Kidney capillary endothelial cell (primary cell): ENCODE results near the gene NME3.
A peak's percentile ranks its signal among the peaks of the same experiment; 100 is the strongest.

Experiments used
- DNase-seq: peaks from one replicate; pipeline ENCODE4 v3.0.0-alpha.2; 2018; ENCODE audit warnings: low spot score

NME3 gene

DNA sequence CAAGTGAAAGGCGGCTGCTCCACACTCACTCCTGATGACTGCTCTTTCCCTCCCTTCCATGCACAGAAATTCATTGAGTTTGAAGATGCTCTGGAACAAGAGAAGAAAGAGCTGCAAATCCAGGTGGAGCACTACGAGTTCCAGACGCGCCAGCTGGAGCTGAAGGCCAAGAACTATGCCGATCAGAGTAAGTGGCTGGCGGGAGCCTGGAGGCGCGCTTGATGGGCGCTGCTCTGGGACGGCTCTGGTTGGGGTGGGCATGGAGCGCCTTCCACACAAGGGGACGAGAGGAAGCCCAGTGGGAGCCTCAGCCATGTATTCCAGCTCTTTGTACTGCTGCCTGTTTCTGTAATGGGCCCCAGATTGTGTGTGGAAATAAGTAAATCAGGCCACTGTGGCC is 46.9 kb downstream of the NME3 start:
- no peak for DNase-seq

DNA sequence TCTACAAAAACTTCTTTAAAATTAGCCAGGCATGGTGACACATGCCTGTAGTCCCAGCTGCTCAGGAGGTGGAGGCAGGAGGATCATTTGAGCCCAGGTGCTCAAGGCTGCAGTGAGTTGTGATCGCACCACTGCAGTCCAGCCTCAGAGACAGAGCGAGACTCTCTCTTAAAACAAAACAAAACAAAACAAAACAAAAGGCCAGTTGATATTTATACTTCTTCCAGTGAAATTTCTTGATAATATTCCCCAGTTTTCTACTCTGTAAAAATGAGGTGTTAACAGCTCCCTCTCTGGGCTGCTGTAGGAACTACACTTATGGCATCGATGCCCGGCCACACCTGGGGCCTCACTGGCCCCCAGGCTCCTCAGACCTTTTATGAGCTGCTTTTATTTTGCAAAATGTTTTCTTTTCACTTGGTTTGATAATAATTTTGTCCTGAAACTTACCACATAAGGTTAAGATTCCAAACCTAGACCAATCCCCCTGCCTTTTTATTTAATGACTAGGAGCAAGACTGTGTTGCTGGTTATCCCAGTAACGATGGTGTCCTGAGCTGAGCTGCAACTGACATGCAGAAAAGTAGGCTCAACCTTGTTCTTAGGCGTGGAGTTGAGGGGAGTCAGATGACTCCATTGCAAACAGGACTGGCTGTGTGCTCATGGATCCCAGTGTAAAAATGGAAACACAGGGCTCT is 47.7 kb downstream of the NME3 start:
- peak; percentile 45 for DNase-seq

DNA sequence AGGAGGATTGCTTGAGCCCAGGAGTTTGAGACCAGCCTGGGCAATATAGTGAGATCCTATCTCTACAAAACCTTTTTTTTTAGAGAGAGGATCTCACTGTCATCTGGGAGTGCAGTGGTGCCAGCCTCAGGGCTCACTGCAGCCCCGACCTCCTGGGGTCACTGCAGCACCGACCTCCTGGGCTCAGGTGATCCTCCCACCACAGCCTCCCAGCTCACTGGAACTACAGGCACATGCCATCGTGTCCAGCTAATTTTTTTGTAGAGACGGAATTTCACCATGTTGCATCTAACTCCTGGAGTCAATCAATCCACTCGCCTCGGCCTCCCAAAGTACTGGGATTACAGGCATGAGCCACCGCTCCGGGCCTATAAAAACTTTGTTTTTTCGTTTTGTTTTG is 50.0 kb downstream of the NME3 start:
- no peak for DNase-seq
